Measurements from ENCODE around the gene ZNF827.

The ZNF827 gene

GRCh38 chr4:145719752-145720624, 218.6 kb downstream of the ZNF827 start:
- DNase-seq (ENCODE audit: low read depth in 2 of 2) = no peak

- no peak for DNase-seq (ENCODE audit: low read depth in 2 of 2)
Observed at GRCh38 chr4:145716661-145717200, 221.9 kb downstream of the ZNF827 start.

- no peak for DNase-seq (ENCODE audit: low read depth in 2 of 2)
Observed at GRCh38 chr4:145716200-145716599, 222.4 kb downstream of the ZNF827 start.

- no peak for DNase-seq (ENCODE audit: low read depth in 2 of 2)
Observed at GRCh38 chr4:145709843-145710242, 228.8 kb downstream of the ZNF827 start.

GRCh38 chr4:145709336-145709735, 229.3 kb downstream of the ZNF827 start:
- DNase-seq (ENCODE audit: low read depth in 2 of 2) = no peak
